Activated CD8-positive, alpha-beta memory T cell treated with anti-CD3 and anti-CD28 coated beads for 4 hours (primary cell): ENCODE data around the gene KRTAP17-1.
"Not testable (repeated sequence)": the region's sequence is repeated elsewhere in the genome, so short reads cannot be mapped to it uniquely, and the experiment has no call there.

Source experiments
- DNase-seq, 2 donors: peaks; one replicate each; pipeline ENCODE4 v3.0.0-alpha.2; 2020; ENCODE audit warnings: low read depth in 2 of 2

KRTAP17-1 gene

GRCh38 chr17:41304091-41304490 lies 11.4 kb downstream of the KRTAP17-1 start:
- DNase-seq, result no peak

- no peak for DNase-seq
Measured at GRCh38 chr17:41302981-41303380, 12.5 kb downstream of the KRTAP17-1 start.

GRCh38 chr17:41301916-41302901 lies 13.3 kb downstream of the KRTAP17-1 start, which contains the start of gene KRTAP29-1:
Gene KRTAP29-1 (minus strand): TSS chr17:41302851. CDS start chr17:41302851, 0 bp downstream.
- DNase-seq, result no peak

GRCh38 chr17:41301204-41301790 lies 14.2 kb downstream of the KRTAP17-1 start:
- DNase-seq, result no peak

DNA sequence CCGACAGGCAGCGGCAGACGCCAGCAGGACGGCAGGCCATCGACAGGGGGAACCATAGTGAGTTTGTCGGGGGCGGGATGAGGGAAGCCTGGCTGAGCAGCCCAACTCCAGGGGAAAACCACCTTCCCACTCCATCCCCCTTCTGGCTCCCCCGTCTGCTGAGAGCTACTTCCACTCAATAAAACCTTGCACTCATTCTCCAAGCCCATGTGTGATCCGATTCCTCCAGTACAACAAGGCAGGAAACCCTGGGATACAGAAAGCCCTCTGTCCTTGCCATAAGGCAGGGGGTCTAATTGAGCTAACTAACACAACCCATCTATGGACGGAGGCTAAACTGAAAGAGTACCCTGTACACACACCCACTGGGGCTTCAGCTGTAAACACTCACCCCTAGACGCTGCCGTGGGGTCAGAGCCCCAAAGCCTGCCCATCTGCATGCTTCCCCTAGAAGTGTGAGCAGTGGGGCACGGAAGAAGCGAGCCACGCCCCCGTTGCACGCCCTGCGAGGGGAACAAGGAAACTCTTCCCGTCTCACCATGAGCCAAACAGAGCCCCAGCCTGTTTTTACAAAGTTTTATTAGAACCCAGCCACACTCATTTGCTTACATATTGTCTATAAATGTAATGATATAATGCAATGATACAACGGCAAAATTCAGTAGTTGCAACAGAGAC lies 16.9 kb downstream of the KRTAP17-1 start:
- no peak for DNase-seq

DNA sequence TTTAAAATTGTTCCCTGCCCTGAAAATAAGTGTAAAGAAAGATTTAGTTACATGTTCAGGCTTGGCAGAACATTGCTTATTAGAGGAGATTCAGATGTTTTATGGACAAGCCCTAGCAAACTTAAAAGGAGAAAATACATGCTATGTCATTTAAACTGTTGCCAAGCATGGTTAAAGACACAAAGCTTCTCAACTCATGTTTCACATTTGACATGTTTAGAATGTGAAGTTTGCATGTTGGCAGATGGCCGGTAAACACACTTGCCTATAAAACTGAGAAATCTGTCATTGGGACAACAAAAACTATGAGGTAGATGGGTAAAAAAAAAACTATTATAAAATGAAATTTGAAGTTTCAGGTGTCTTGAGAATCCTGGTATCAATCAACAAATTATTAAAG lies 18.7 kb downstream of the KRTAP17-1 start:
- DNase-seq, result no peak

DNA sequence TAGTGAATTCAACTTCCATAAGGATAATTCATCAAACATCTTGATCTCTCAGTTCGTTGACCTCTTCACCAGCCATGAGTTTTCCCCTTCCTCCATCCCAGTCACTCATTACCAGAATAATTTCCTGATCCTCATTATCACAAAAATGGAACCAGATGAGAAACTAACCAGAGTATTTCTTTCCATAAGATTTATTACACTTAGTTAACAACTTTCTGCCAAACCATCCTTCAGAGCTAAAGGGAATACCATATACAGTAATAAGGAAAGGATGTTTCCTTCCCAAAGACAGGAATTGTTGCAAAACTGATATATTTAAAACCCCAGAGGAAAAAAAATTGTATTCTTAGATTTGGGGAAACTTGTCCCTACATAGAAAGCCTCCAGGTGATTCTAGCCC lies 21.5 kb downstream of the KRTAP17-1 start:
- no peak for DNase-seq

DNA sequence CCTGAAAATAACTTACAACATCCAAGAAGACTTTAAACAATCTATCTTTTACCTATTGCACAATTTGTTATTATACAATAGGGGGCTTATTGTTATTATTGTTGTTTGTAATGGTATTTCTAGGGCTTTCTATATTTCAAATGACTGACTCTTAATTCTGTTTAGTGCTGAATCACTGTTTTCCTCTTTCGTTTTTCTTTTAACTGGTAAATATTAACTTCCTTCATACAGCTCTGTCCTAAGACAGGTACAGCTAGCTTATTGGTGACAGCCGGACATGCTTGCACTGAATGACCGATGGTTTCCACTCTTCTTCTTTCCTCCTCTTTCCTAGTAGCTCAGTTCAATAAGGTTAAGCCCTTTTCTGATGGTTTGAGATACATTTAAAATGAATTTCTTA lies 28.5 kb downstream of the KRTAP17-1 start:
- no peak for DNase-seq

GRCh38 chr17:41284546-41284945 lies 31.0 kb downstream of the KRTAP17-1 start:
- no peak for DNase-seq

DNA sequence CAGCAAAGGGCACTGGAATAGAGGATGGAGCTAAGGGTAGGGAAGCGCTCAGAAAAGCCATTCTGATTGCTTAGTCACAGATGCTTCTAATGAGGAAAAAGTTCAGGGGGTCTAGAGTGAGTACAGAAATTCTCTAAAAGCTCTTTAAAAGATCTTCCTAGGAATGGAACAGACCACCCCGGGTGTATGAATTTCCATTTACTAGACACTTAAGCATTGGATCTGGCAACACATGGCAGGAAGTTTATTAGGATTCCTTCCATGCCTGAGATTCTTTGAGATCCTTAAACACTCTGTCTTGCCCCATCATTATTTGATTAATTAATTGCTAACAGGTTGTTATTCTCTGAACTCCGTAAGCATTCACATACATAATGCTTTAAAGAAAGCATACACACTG lies 31.5 kb downstream of the KRTAP17-1 start:
- no peak for DNase-seq

GRCh38 chr17:41278176-41278955 lies 37.1 kb downstream of the KRTAP17-1 start:
- no peak for DNase-seq

DNA sequence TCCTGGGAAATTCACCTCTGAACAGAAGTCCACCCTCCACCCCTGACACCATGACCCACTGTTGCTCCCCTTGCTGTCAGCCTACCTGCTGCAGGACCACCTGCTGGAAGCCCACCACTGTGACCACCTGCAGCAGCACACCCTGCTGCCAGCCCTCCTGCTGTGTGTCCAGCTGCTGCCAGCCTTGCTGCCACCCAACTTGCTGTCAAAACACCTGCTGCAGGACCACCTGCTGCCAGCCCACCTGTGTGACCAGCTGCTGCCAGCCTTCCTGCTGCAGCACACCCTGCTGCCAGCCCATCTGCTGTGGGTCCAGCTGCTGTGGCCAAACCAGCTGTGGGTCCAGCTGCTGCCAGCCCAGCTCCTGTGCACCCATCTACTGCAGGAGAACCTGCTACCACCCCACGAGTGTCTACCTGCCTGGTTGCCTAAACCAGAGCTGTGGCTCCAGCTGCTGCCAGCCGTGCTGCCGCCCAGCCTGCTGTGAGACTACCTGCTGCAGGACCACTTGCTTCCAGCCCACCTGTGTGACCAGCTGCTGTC lies 39.8 kb downstream of the KRTAP17-1 start, which contains the start of gene KRTAP9-7:
Gene KRTAP9-7, plus strand, starts transcription at position 51 of the 543 bp plus-strand sequence. Its CDS starts 0 bp downstream, at position 51.
- DNase-seq, result not testable (repeated sequence)

GRCh38 chr17:41271858-41272257 lies 43.7 kb downstream of the KRTAP17-1 start:
- DNase-seq, result no peak

DNA sequence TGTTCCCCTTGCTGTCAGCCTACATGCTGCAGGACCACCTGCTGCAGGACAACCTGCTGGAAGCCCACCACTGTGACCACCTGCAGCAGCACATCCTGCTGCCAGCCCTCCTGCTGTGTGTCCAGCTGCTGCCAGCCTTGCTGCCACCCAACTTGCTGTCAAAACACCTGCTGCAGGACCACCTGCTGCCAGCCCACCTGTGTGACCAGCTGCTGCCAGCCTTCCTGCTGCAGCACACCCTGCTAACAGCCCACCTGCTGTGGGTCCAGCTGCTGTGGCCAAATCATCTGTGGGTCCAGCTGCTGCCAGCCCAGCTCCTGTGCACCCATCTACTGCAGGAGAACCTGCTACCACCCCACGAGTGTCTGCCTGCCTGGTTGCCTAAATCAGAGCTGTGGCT lies 44.2 kb downstream of the KRTAP17-1 start:
- not testable (repeated sequence) for DNase-seq

GRCh38 chr17:41267711-41268110 lies 47.8 kb downstream of the KRTAP17-1 start:
- DNase-seq, result no peak

- no peak for DNase-seq
Measured at GRCh38 chr17:41265078-41265477, 50.4 kb downstream of the KRTAP17-1 start, which contains the start of gene KRTAP9-6. Gene KRTAP9-6 (plus strand): TSS chr17:41265378. CDS start chr17:41265378, 0 bp downstream.
